H1 (cell line): Measurements from ENCODE around the gene ZFAND3. TPM values are rescaled to one million over a fixed set of nuclear protein-coding genes. Genes with fewer than 3 reads are reported as not detected.

Experiments
- CTCF ChIA-PET: fragments of 300-600 bp; sonication (Branson Sonifier 250); formaldehyde crosslinking; loops from one replicate; lab custom pipeline; 2021; ENCODE audit not compliant: partially characterized antibody; lab: Charles Lee
- POLR2A ChIA-PET: fragments of 300-600 bp; sonication (Branson Sonifier 250); formaldehyde crosslinking; loops from one replicate; lab custom pipeline; 2021; ENCODE audit warnings: inconsistent platforms; ENCODE audit not compliant: partially characterized antibody; lab: Charles Lee
- DNase-seq, 2 experiments: peaks; one replicate each; pipeline versions ENCODE4 v3.0.0 to v3.0.0-alpha.2; 2010 to 2022; ENCODE audit warnings: low spot score in 2 of 2, low read depth in 1 of 2, mixed read lengths in 1 of 2
- FAIRE-seq: peaks from 2 replicates; lab custom pipeline; 2011; peaks lifted over from hg19 to GRCh38; lab: Jason Lieb, UNC
- H2AFZ ChIP-seq: 2 replicates; pipeline ENCODE4 v1.8.1; 2012; ENCODE audit warnings: low read length, inconsistent platforms
- H2AK5ac ChIP-seq: 2 replicates; pipeline ENCODE4 v1.6.1; 2013; ENCODE audit warnings: low read depth, low read length
- H2BK120ac ChIP-seq: replicated peaks from 2 replicates; pipeline ENCODE3; 2013; ENCODE audit warnings: low read depth, low read length, inconsistent platforms
- H2BK12ac ChIP-seq: 2 replicates; pipeline ENCODE4 v1.6.1; 2013; ENCODE audit warnings: low read depth, low read length
- H2BK15ac ChIP-seq: 2 replicates; pipeline ENCODE4 v1.6.1; 2013; ENCODE audit warnings: low read length
- H2BK20ac ChIP-seq: 2 replicates; pipeline ENCODE4 v1.6.1; 2013; ENCODE audit warnings: low read length
- H2BK5ac ChIP-seq: 2 replicates; pipeline ENCODE4 v1.6.1; 2013; ENCODE audit warnings: low read depth, low read length
- H3K14ac ChIP-seq: 2 replicates; pipeline ENCODE4 v1.6.1; 2013; ENCODE audit warnings: inconsistent platforms; ENCODE audit not compliant: insufficient read length
- H3K18ac ChIP-seq: 2 replicates; pipeline ENCODE4 v1.6.1; 2013; ENCODE audit warnings: low read length; ENCODE audit errors: extremely low read depth
- H3K23ac ChIP-seq: 2 replicates; pipeline ENCODE4 v1.6.1; 2013; ENCODE audit warnings: inconsistent platforms; ENCODE audit not compliant: insufficient read length
- H3K23me2 ChIP-seq: 2 replicates; pipeline ENCODE4 v1.6.1; 2013; ENCODE audit warnings: low read depth, low read length
- H3K27ac ChIP-seq: 2 replicates; pipeline ENCODE4 v1.6.1; 2011; ENCODE audit warnings: low read depth, low read length, inconsistent platforms
- H3K27me3 ChIP-seq, 4 experiments: replicated peaks in 1 of 4; 1 replicate in 1 of 4; 2 replicates in 3 of 4; pipeline versions ENCODE4 v1.6.1 to v1.8.1; 2011 to 2013; ENCODE audit warnings: low read length in 3 of 4, mild to moderate bottlenecking in 3 of 4, inconsistent platforms in 2 of 4, mixed read lengths in 2 of 4, moderate library complexity in 1 of 4; ENCODE audit not compliant: control insufficient read depth in 3 of 4, insufficient read depth in 3 of 4; ENCODE audit errors: extremely low read depth in 1 of 4
- H3K36me3 ChIP-seq, 4 experiments: 2 replicates each; pipeline versions ENCODE4 v1.6.1 to v1.8.1; 2011 to 2013; ENCODE audit warnings: mild to moderate bottlenecking in 4 of 4, low read length in 3 of 4, moderate library complexity in 2 of 4, control low read depth in 1 of 4, inconsistent platforms in 1 of 4; ENCODE audit not compliant: insufficient read depth in 4 of 4, control insufficient read depth in 2 of 4
- H3K4ac ChIP-seq: replicated peaks from 2 replicates; pipeline ENCODE3; 2013; ENCODE audit warnings: low read length, low read depth, mixed read lengths, inconsistent platforms; ENCODE audit not compliant: insufficient read length
- H3K4me1 ChIP-seq, 4 experiments: replicated peaks in 1 of 4; 1 replicate in 1 of 4; 2 replicates in 3 of 4; pipeline versions ENCODE4 v1.6.1 to v1.8.1; 2011 to 2013; ENCODE audit warnings: low read length in 3 of 4, inconsistent platforms in 2 of 4, mixed read lengths in 1 of 4; ENCODE audit not compliant: insufficient read depth in 4 of 4, control insufficient read depth in 3 of 4
- H3K4me2 ChIP-seq, 2 experiments: 2 replicates each; pipeline versions ENCODE4 v1.6.1 to v1.8.1; 2011 to 2013; ENCODE audit warnings: low read depth in 2 of 2, low read length in 2 of 2, control low read depth in 1 of 2, inconsistent platforms in 1 of 2, mild to moderate bottlenecking in 1 of 2; ENCODE audit not compliant: insufficient read depth in 1 of 2
- H3K4me3 ChIP-seq, 4 experiments: fragments of 200-600, 300-600 bp in 1 of 4; sonication (generic), shearing (Covaris generic), sonication (Bioruptor Twin) in 1 of 4; 2 replicates each; pipeline versions ENCODE4 v1.5.1 to v1.8.1; 2011 to 2016; ENCODE audit warnings: low read length in 4 of 4, low read depth in 3 of 4, control low read depth in 2 of 4, inconsistent platforms in 2 of 4, mild to moderate bottlenecking in 2 of 4, mixed read lengths in 1 of 4, moderate library complexity in 1 of 4; ENCODE audit not compliant: insufficient read depth in 2 of 4; ENCODE audit errors: extremely low read depth in 1 of 4
- H3K56ac ChIP-seq: replicated peaks from 2 replicates; pipeline ENCODE3; 2013; ENCODE audit warnings: low read depth, mild to moderate bottlenecking, mixed read lengths, low read length, inconsistent platforms; ENCODE audit not compliant: insufficient read length
- H3K79me1 ChIP-seq: 2 replicates; pipeline ENCODE4 v1.6.1; 2013; ENCODE audit warnings: low read depth, low read length, control low read depth
- H3K79me2 ChIP-seq, 2 experiments: 2 replicates each; pipeline versions ENCODE4 v1.6.1 to v1.8.1; 2012 to 2013; ENCODE audit warnings: low read length in 2 of 2, mild to moderate bottlenecking in 2 of 2, inconsistent platforms in 1 of 2; ENCODE audit not compliant: insufficient read depth in 2 of 2, control insufficient read depth in 1 of 2
- H3K9ac ChIP-seq, 4 experiments: replicated peaks in 1 of 4; 1 replicate in 1 of 4; 2 replicates in 3 of 4; pipeline versions ENCODE4 v1.6.1 to v1.8.1; 2011 to 2013; ENCODE audit warnings: low read depth in 3 of 4, low read length in 3 of 4, control low read depth in 2 of 4, mild to moderate bottlenecking in 2 of 4, moderate library complexity in 2 of 4, inconsistent platforms in 1 of 4; ENCODE audit errors: extremely low read depth in 1 of 4
- H3K9me3 ChIP-seq, 2 experiments: 2 replicates each; pipeline versions ENCODE4 v1.6.1 to v1.8.1; 2012 to 2013; ENCODE audit warnings: mild to moderate bottlenecking in 2 of 2, moderate library complexity in 2 of 2, control low read depth in 1 of 2, inconsistent platforms in 1 of 2, low read depth in 1 of 2, low read length in 1 of 2, mixed read lengths in 1 of 2; ENCODE audit not compliant: insufficient read depth in 2 of 2
- H4K20me1 ChIP-seq, 2 experiments: replicated peaks in 1 of 2; 2 replicates each; pipeline versions ENCODE3 to v1.8.1; 2011 to 2013; ENCODE audit warnings: inconsistent platforms in 2 of 2, low read length in 2 of 2, mild to moderate bottlenecking in 1 of 2; ENCODE audit not compliant: insufficient read depth in 2 of 2, control insufficient read depth in 1 of 2
- H4K5ac ChIP-seq: 2 replicates; pipeline ENCODE4 v1.6.1; 2013; ENCODE audit warnings: low read length, low read depth, mixed read lengths, inconsistent platforms; ENCODE audit not compliant: insufficient read length
- H4K8ac ChIP-seq: 2 replicates; pipeline ENCODE4 v1.8.0; 2013; ENCODE audit warnings: mild to moderate bottlenecking, moderate library complexity, low read length, inconsistent platforms; ENCODE audit not compliant: insufficient read depth; ENCODE audit errors: extremely low read depth
- H4K91ac ChIP-seq: replicated peaks from 2 replicates; pipeline ENCODE3; 2013; ENCODE audit warnings: low read length, mixed read lengths, inconsistent platforms; ENCODE audit not compliant: insufficient read length
- BACH1 ChIP-seq: IDR thresholded peaks from 2 replicates; pipeline ENCODE4 v1.6.1; 2012; ENCODE audit warnings: low read length, improper control_type of control experiment
- FOSL1 ChIP-seq: IDR thresholded peaks from 2 replicates; pipeline ENCODE4 v1.6.1; 2011; ENCODE audit warnings: mild to moderate bottlenecking, low read depth, low read length, moderate library complexity; ENCODE audit not compliant: insufficient read depth
- MAFK ChIP-seq: IDR thresholded peaks from 2 replicates; pipeline ENCODE4 v1.6.1; 2012; ENCODE audit warnings: low read depth, mild to moderate bottlenecking, improper control_type of control experiment, low read length
- WGBS, 2 experiments: shearing (Covaris generic) in 1 of 2; methylation state at CpG; one replicate each; pipeline versions ENCODE4 v1.1.6 to v1.1.7; 2013 to 2015; ENCODE audit warnings: low lambda C conversion rate in 2 of 2, mixed read lengths in 2 of 2, inconsistent platforms in 1 of 2, low coverage in 1 of 2, missing lambda C conversion rate in 1 of 2; ENCODE audit not compliant: insufficient replicate concordance in 2 of 2, insufficient coverage in 1 of 2, insufficient read length in 1 of 2; ENCODE audit errors: extremely low coverage in 1 of 2, missing lambda C conversion rate in 1 of 2; 5-methylcytosine and 5-hydroxymethylcytosine counted together
- polyA plus RNA-seq, 7 experiments: library from polyadenylated mRNA; depleted of rRNA in 3 of 7; stranded (reverse) in 5 of 7; unstranded in 2 of 7; fragments of >200 nt in 5 of 7; fragments of 200-250 nt in 2 of 7; gene quantifications; 1 replicate in 5 of 7; 2 replicates in 1 of 7; 4 replicates in 1 of 7; pipeline versions ENCODE4 v1.2.1 to v1.2.3, GENCODE V29; 2011 to 2013; ENCODE audit warnings: missing spikeins in 2 of 7, mixed read lengths in 2 of 7
- total RNA-seq: library from RNA; stranded (reverse); fragmentation: NEBNext Ultra II Directional; extraction: Animal tissue kit (Norgen Biotek cat#: 25700); gene quantifications from 2 replicates; pipeline ENCODE4 v1.2.1, GENCODE V29; 2021

The ZFAND3 gene
- total and polyA plus RNA-seq, 2 of the 8 experiments (the other 6 are each of a cell fraction or from before 2014, with no cell fraction given), result 13.0 to 51.3 TPM

DNA sequence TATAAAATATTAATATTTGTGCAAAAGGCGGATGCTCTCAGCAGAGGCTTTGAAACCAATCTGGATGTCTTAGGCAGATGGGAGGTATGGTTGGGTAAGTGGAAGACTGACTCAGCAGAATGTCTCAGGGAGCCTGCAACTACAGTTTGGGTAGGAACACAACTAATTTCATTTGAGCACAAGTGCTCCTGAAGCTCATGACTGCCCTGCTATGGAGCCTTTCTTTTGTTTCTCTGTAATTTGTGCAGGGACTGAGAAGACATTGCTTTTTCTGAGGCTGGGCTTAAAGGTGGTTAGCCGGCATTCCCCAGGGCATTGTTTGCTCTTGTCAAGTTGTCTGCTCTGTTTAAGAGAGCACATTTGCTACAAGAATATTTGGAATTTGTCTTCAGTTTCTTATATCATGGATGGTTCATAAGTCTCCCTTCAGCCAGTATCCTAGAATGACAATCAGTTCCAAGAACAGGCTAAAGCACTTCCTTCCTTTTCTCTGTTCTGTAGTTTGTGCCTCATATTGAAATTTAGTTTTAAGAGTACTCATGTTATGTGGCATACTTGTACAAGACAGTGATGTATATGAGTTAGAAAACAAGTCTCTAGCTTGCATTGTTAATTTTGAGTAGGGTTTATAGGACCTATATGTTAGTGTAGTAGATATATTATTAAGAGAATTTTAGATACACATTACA, 208.3 kb downstream of the ZFAND3 start:
- Histone ChIP-seq H2BK15ac (no peak overlapping the region), H3K79me2 (peaks cover 0 to 10% of the 10 kb centered on the region in 2 experiments; a peak in 1 of 4 replicates)
- TF ChIP-seq FOSL1 (no peak), MAFK (peak; percentile 34; the same call in 1 of the 2 replicates), BACH1 (0 out of 2 replicates have a peak, but pooled peaks have one; percentile 10)
- TF ChIP-seq, all 59 proteins: peak for 2
- H3K4ac ChIP-seq, result no peak overlapping the region
- H4K91ac ChIP-seq, result no peak overlapping the region
- H3K23me2 ChIP-seq, result no peaks in the 10 kb centered on the region
- no peaks in the 10 kb centered on the region for H3K27me3 ChIP-seq
- H2AK5ac ChIP-seq, result no peak overlapping the region
- peaks cover 0 to 5% (median 1%) of the 10 kb centered on the region in 4 experiments; a peak in 2 of 7 replicates for H3K4me1 ChIP-seq
- no peak overlapping the region for H2AFZ ChIP-seq
- H3K23ac ChIP-seq, result no peak overlapping the region
- H3K14ac ChIP-seq, result no peak overlapping the region
- WGBS, 2 experiments, result 89% methylated on average over 2 of the region's 2 CpGs; no CpG with 5 or more reads in 1 of the 2 experiments
- H3K4me2 ChIP-seq, result no peak overlapping the region
- H3K36me3 ChIP-seq, result no peaks in the 10 kb centered on the region
- POLR2A ChIA-PET, result no interaction called here
- H3K27ac ChIP-seq, result no peak overlapping the region
- DNase-seq (no peak), FAIRE-seq (no peak)
- no peak overlapping the region for H3K9ac ChIP-seq
- no peak overlapping the region for H3K18ac ChIP-seq
- no peak overlapping the region for H3K56ac ChIP-seq
- H2BK5ac ChIP-seq, result no peak overlapping the region
- no peaks in the 10 kb centered on the region; the same call in 1 of the 2 replicates for H3K79me1 ChIP-seq
- H4K20me1 ChIP-seq, result no peaks in the 10 kb centered on the region
- CTCF ChIA-PET, result interaction anchor here (0.7 to 1.4 kb wide), 6 partner anchors 8 to 169 kb away, joined by 3 to 4 read pairs (median 4); no protein-coding TSS in a partner anchor
- no peaks in the 10 kb centered on the region; a peak in 1 of 4 replicates for H3K9me3 ChIP-seq
- no peak overlapping the region for H3K4me3 ChIP-seq
- H2BK20ac ChIP-seq, result no peak overlapping the region
- H4K5ac ChIP-seq, result no peak overlapping the region
- H2BK120ac ChIP-seq, result no peak overlapping the region
- H4K8ac ChIP-seq, result no peak overlapping the region
- no peak overlapping the region for H2BK12ac ChIP-seq
